SH-SY5Y (cell line): Measurements from ENCODE around the gene RBMS1.

Source experiments
- GATA2 ChIP-seq: IDR thresholded peaks from 2 replicates; pipeline ENCODE4 v1.6.1; 2011; ENCODE audit warnings: mild to moderate bottlenecking, low read depth, low read length
- GATA3 ChIP-seq: IDR thresholded peaks from 2 replicates; pipeline ENCODE4 v1.6.1; 2011; ENCODE audit warnings: low read depth, mild to moderate bottlenecking, low read length, moderate library complexity

GRCh38 chr2:160490733-160491685 lies 2.6 kb downstream of the RBMS1 start:
- no peak for TF ChIP-seq GATA3
- TF ChIP-seq GATA2 = no peak
